Neuronal stem cell (in vitro differentiated cells): ENCODE results near the gene ZKSCAN4.

Experiments
- DNase-seq: peaks from one replicate; pipeline ENCODE4 v3.0.0-alpha.2; 2013; ENCODE audit warnings: low spot score
- H2AFZ ChIP-seq: one replicate; pipeline ENCODE4 v1.6.1; 2013; ENCODE audit warnings: mild to moderate bottlenecking, low read length, inconsistent platforms
- H2AK5ac ChIP-seq: 2 replicates; pipeline ENCODE4 v1.6.1; 2013; ENCODE audit warnings: low read depth, mild to moderate bottlenecking, inconsistent platforms, low read length, moderate library complexity, mixed read lengths
- H2BK120ac ChIP-seq: 2 replicates; pipeline ENCODE4 v1.6.1; 2013; ENCODE audit warnings: low read depth, mild to moderate bottlenecking, inconsistent platforms, low read length, moderate library complexity, mixed read lengths
- H2BK12ac ChIP-seq: one replicate; pipeline ENCODE4 v1.6.1; 2013; ENCODE audit warnings: low read length, inconsistent platforms
- H2BK15ac ChIP-seq: 2 replicates; pipeline ENCODE4 v1.6.1; 2013; ENCODE audit warnings: mild to moderate bottlenecking, low read length, inconsistent platforms, mixed read lengths
- H2BK5ac ChIP-seq: one replicate; pipeline ENCODE4 v1.6.1; 2013; ENCODE audit warnings: inconsistent platforms, mild to moderate bottlenecking, low read length, moderate library complexity
- H3K14ac ChIP-seq: one replicate; pipeline ENCODE4 v1.6.1; 2013; ENCODE audit warnings: low read length, inconsistent platforms
- H3K18ac ChIP-seq: 2 replicates; pipeline ENCODE4 v1.6.1; 2013; ENCODE audit warnings: low read length, inconsistent platforms
- H3K23ac ChIP-seq: 2 replicates; pipeline ENCODE4 v1.6.1; 2013; ENCODE audit warnings: low read depth, mild to moderate bottlenecking, mixed read lengths, low read length, inconsistent platforms; ENCODE audit not compliant: poor library complexity
- H3K27ac ChIP-seq: replicated peaks from 3 replicates; pipeline ENCODE4 v1.5.1; 2013; ENCODE audit warnings: low read length, inconsistent platforms
- H3K27me3 ChIP-seq, 3 experiments: 2 replicates each; pipeline ENCODE4 v1.6.1; 2013; ENCODE audit warnings: low read length in 3 of 3, mild to moderate bottlenecking in 2 of 3, inconsistent platforms in 1 of 3, low read depth in 1 of 3, mixed read lengths in 1 of 3, moderate library complexity in 1 of 3; ENCODE audit not compliant: control insufficient read depth in 3 of 3, insufficient read depth in 3 of 3
- H3K36me3 ChIP-seq, 2 donors: replicated peaks in 1 of 2; 2 replicates each; pipeline ENCODE4 v1.6.1; 2013; ENCODE audit warnings: low read length in 2 of 2; ENCODE audit not compliant: control insufficient read depth in 2 of 2, insufficient read depth in 2 of 2
- H3K4ac ChIP-seq: 2 replicates; pipeline ENCODE4 v1.6.1; 2013; ENCODE audit warnings: inconsistent platforms, mild to moderate bottlenecking, low read length, moderate library complexity
- H3K4me1 ChIP-seq, 2 donors: 1 replicate in 1 of 2; 2 replicates in 1 of 2; pipeline ENCODE4 v1.6.1; 2013; ENCODE audit warnings: low read length in 2 of 2, low read depth in 1 of 2; ENCODE audit not compliant: control insufficient read depth in 2 of 2, insufficient read depth in 1 of 2
- H3K4me2 ChIP-seq: one replicate; pipeline ENCODE4 v1.6.1; 2013; ENCODE audit warnings: mild to moderate bottlenecking, low read length, inconsistent platforms; ENCODE audit not compliant: insufficient read depth, poor library complexity, severe bottlenecking
- H3K4me3 ChIP-seq, 2 donors: 2 replicates each; pipeline ENCODE4 v1.5.1; 2013; ENCODE audit warnings: low read length in 2 of 2, mild to moderate bottlenecking in 2 of 2, inconsistent platforms in 1 of 2, moderate library complexity in 1 of 2
- H3K79me1 ChIP-seq: one replicate; pipeline ENCODE4 v1.6.1; 2013; ENCODE audit warnings: low read depth, mild to moderate bottlenecking, inconsistent platforms, low read length, moderate library complexity
- H3K9ac ChIP-seq: one replicate; pipeline ENCODE4 v1.6.1; 2013; ENCODE audit warnings: mild to moderate bottlenecking, low read depth, low read length, inconsistent platforms; ENCODE audit not compliant: poor library complexity
- H3K9me3 ChIP-seq, 2 donors: replicated peaks in 1 of 2; 2 replicates each; pipeline versions ENCODE3 to v1.6.1; 2013; ENCODE audit warnings: low read length in 2 of 2, mild to moderate bottlenecking in 2 of 2, inconsistent platforms in 1 of 2, low read depth in 1 of 2, mixed read lengths in 1 of 2, moderate library complexity in 1 of 2; ENCODE audit not compliant: control insufficient read depth in 2 of 2, insufficient read depth in 1 of 2
- H4K8ac ChIP-seq: one replicate; pipeline ENCODE4 v1.6.1; 2013; ENCODE audit warnings: low read depth, mild to moderate bottlenecking, inconsistent platforms, low read length, moderate library complexity
- H4K91ac ChIP-seq: one replicate; pipeline ENCODE4 v1.6.1; 2013; ENCODE audit warnings: low read length, low read depth, mild to moderate bottlenecking, inconsistent platforms; ENCODE audit not compliant: poor library complexity
- WGBS, 2 donors: extraction: QIAGEN DNeasy Blood & Tissue Kit; methylation state at CpG; one replicate each; pipeline ENCODE4 v1.1.7; 2013; ENCODE audit warnings: missing lambda C conversion rate in 2 of 2, mixed read lengths in 1 of 2; ENCODE audit not compliant: insufficient read length in 2 of 2, insufficient replicate concordance in 1 of 2; ENCODE audit errors: extremely low coverage in 2 of 2; 5-methylcytosine and 5-hydroxymethylcytosine counted together

The ZKSCAN4 gene

GRCh38 chr6:28282926-28283325 lies 30.9 kb upstream of the ZKSCAN4 start:
- no CpG with 5 or more reads among the region's 2 CpGs for WGBS, 2 donors
- no peak overlapping the region for H3K27ac ChIP-seq
- no peak overlapping the region for H2BK120ac ChIP-seq
- no peak overlapping the region for H3K14ac ChIP-seq
- H3K18ac ChIP-seq = no peak overlapping the region
- H4K8ac ChIP-seq = no peak overlapping the region
- peaks cover 13 to 54% of the 10 kb centered on the region in 2 donors for H3K36me3 ChIP-seq
- DNase-seq = no peak
- H3K9me3 ChIP-seq = peaks cover under 1 to 3% of the 10 kb centered on the region in 2 donors
- H2BK5ac ChIP-seq = no peak overlapping the region
- no peaks in the 10 kb centered on the region for H3K27me3 ChIP-seq
- no peak overlapping the region for H2AFZ ChIP-seq
- peaks cover 2% of the 10 kb centered on the region for H3K79me1 ChIP-seq
- H4K91ac ChIP-seq = no peak overlapping the region
- H3K4me1 ChIP-seq = peaks cover 2 to 4% of the 10 kb centered on the region in 2 donors
- no peak overlapping the region for H3K4ac ChIP-seq
- H2BK12ac ChIP-seq = no peak overlapping the region
- H3K4me2 ChIP-seq = no peak overlapping the region
- H3K9ac ChIP-seq = no peak overlapping the region
- H3K23ac ChIP-seq = no peak overlapping the region
- no peak overlapping the region for H2BK15ac ChIP-seq
- no peak overlapping the region for H2AK5ac ChIP-seq
- H3K4me3 ChIP-seq = peak overlapping the region in 1 of 2 donors; percentile 72

DNA sequence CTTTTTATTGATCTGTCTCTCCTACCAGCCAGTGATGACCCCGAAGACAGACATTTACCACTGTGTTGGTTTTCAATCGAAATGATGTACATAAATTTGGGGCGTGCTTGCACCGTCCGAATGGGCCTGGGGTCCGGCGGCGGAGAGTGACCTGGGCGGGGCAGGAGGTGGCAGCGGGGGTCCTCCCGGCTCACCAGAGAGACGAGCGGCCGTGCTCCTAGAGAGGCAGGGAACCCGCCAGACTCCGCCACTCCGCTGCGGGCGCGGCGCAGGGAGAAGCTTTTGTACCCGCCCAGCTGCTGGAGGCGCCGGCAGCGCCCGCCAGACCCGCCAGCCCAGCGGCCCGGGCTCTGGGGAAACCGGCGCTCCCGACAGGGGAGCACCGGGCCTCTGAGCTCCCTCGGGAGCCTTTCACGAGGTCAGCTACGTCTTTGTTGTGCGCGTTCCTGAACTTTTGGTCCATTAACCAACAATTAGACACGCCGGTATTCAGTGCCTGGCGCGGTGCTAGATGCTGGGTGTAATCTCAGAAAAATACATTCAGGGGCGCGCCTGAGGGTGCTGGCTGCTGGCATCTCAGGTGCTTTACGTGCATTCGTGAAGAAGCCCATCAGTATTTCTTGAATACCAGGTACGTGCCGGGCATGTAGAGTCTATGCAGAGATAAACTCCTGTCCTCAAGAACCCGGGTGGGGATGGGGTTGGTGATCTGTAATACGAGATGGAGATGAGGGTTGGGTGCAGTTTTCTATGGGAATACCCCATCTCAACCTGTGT lies 29.4 kb upstream of the ZKSCAN4 start, which contains the start of gene PGBD1:
Gene PGBD1, plus strand, starts transcription at position 285 of the 777 bp plus-strand sequence. CDS start 2,242 bp downstream, outside the sequence.
- Histone ChIP-seq H2AK5ac (no peak within 1 kb of the TSS), H2AFZ (peak within 1 kb of the TSS; percentile 89), H3K36me3 (peaks cover 12 to 54% of the 10 kb centered on the region in 2 donors), H3K79me1 (no peaks in the 10 kb centered on the region), H4K91ac (no peak within 1 kb of the TSS), H3K9ac (peak within 1 kb of the TSS; percentile 54), H3K9me3 (no peaks in the 10 kb centered on the region), H4K8ac (no peak within 1 kb of the TSS), H3K14ac (no peak within 1 kb of the TSS), H3K4me3 (peak within 1 kb of the TSS; percentile 72 to 96), H2BK5ac (no peak within 1 kb of the TSS), H3K4me1 (peaks cover 2 to 4% of the 10 kb centered on the region in 2 donors), H3K27ac (peak within 1 kb of the TSS; percentile 62), H3K27me3 (no peaks in the 10 kb centered on the region), H2BK12ac (no peak within 1 kb of the TSS), H3K4me2 (peak within 1 kb of the TSS; percentile 70), H2BK15ac (no peak within 1 kb of the TSS), H2BK120ac (no peak within 1 kb of the TSS), H3K4ac (no peak within 1 kb of the TSS), H3K23ac (peak within 1 kb of the TSS; percentile 69), H3K18ac (peak within 1 kb of the TSS; percentile 92)
- DNase-seq = peak; percentile 84
- no CpG with 5 or more reads among the region's 50 CpGs for whole genome bisulfite sequencing, 2 donors

GRCh38 chr6:28280595-28281287 lies 28.7 kb upstream of the ZKSCAN4 start:
- no CpG with 5 or more reads among the region's 3 CpGs for WGBS, 2 donors
- Histone ChIP-seq H2AFZ (peak overlapping the region; percentile 89), H4K8ac (no peak overlapping the region), H3K18ac (no peak overlapping the region), H2AK5ac (no peak overlapping the region), H3K9ac (no peak overlapping the region), H3K4me2 (peak overlapping the region; percentile 70), H3K27me3 (no peaks in the 10 kb centered on the region), H3K4me3 (peak overlapping the region; percentile 57 to 72), H2BK120ac (no peak overlapping the region), H3K27ac (no peak overlapping the region), H2BK15ac (no peak overlapping the region), H3K4me1 (peaks cover 2 to 4% of the 10 kb centered on the region in 2 donors), H2BK5ac (no peak overlapping the region), H2BK12ac (no peak overlapping the region), H4K91ac (no peak overlapping the region), H3K36me3 (peaks cover 12 to 54% of the 10 kb centered on the region in 2 donors), H3K14ac (no peak overlapping the region), H3K23ac (no peak overlapping the region), H3K79me1 (no peaks in the 10 kb centered on the region), H3K9me3 (no peaks in the 10 kb centered on the region), H3K4ac (no peak overlapping the region)
- DNase-seq = no peak

- H3K23ac ChIP-seq = no peak overlapping the region
- no peaks in the 10 kb centered on the region for H3K9me3 ChIP-seq
- H2BK5ac ChIP-seq = no peak overlapping the region
- H3K36me3 ChIP-seq = peaks cover 9 to 56% of the 10 kb centered on the region in 2 donors
- H3K4me1 ChIP-seq = peaks cover 2 to 4% of the 10 kb centered on the region in 2 donors
- H3K27ac ChIP-seq = no peak overlapping the region
- H3K18ac ChIP-seq = no peak overlapping the region
- no peak overlapping the region for H2AFZ ChIP-seq
- H4K8ac ChIP-seq = no peak overlapping the region
- no peak overlapping the region for H2BK15ac ChIP-seq
- DNase-seq = no peak
- no peaks in the 10 kb centered on the region for H3K79me1 ChIP-seq
- H3K4me3 ChIP-seq = no peak overlapping the region
- no peak overlapping the region for H3K14ac ChIP-seq
- no CpG with 5 or more reads among the region's 3 CpGs for WGBS, 2 donors
- H2BK120ac ChIP-seq = no peak overlapping the region
- no peak overlapping the region for H2BK12ac ChIP-seq
- no peak overlapping the region for H3K9ac ChIP-seq
- H3K27me3 ChIP-seq = no peaks in the 10 kb centered on the region
- H3K4ac ChIP-seq = no peak overlapping the region
- no peak overlapping the region for H2AK5ac ChIP-seq
- no peak overlapping the region for H3K4me2 ChIP-seq
- H4K91ac ChIP-seq = no peak overlapping the region
Measured at GRCh38 chr6:28277746-28278145, 25.7 kb upstream of the ZKSCAN4 start.
